ENCODE data around the gene SPIB.

The SPIB gene

DNA sequence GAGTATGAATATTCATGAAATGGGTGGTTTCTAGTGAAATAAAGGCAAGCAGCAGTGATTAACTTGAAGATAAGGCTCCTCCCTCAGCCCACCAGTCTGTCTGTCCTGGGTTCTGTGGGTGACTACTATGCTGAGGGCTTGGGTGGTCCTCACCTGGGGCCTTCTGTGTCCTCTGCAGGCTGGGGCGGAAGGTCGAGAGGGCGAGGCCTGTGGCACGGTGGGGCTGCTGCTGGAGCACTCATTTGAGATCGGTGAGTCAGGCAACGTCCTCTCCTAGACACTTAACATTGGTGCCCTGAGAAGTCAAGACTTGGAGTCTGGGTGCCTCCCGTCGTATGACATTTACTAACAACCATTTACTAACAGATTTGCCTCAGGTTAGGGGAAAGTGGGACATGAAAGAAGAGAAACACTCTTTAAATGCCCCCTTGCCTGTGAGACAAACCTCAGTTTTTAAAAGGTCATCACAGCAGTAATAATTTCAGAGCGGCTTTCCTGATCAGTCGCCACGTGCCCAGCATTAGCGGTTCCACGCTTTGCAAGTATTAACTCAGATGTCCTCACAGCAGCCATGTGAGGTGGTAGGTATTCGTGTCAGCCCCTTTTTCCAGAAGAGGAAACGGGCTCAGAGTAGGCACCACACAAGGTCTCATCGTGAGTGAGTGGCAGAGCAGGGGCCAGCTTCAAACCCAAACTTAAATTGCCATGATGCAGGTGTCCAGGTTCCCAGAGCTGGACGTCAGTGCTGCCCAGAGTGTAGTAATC lies 59.2 kb downstream of the SPIB start:
- H3K4me3 ChIP-seq (ENCODE audit: low read depth, low read length), result no peak overlapping the region
- TF ChIP-seq, protein P1, sequence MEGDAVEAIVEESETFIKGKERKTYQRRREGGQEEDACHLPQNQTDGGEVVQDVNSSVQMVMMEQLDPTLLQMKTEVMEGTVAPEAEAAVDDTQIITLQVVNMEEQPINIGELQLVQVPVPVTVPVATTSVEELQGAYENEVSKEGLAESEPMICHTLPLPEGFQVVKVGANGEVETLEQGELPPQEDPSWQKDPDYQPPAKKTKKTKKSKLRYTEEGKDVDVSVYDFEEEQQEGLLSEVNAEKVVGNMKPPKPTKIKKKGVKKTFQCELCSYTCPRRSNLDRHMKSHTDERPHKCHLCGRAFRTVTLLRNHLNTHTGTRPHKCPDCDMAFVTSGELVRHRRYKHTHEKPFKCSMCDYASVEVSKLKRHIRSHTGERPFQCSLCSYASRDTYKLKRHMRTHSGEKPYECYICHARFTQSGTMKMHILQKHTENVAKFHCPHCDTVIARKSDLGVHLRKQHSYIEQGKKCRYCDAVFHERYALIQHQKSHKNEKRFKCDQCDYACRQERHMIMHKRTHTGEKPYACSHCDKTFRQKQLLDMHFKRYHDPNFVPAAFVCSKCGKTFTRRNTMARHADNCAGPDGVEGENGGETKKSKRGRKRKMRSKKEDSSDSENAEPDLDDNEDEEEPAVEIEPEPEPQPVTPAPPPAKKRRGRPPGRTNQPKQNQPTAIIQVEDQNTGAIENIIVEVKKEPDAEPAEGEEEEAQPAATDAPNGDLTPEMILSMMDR (IDR thresholded peaks at IDR 0.05; ENCODE audit: insufficient read depth, low read depth, low read length, missing control alignments), result no peak
- DNase-seq (ENCODE audit: low read depth), result no peak

DNA sequence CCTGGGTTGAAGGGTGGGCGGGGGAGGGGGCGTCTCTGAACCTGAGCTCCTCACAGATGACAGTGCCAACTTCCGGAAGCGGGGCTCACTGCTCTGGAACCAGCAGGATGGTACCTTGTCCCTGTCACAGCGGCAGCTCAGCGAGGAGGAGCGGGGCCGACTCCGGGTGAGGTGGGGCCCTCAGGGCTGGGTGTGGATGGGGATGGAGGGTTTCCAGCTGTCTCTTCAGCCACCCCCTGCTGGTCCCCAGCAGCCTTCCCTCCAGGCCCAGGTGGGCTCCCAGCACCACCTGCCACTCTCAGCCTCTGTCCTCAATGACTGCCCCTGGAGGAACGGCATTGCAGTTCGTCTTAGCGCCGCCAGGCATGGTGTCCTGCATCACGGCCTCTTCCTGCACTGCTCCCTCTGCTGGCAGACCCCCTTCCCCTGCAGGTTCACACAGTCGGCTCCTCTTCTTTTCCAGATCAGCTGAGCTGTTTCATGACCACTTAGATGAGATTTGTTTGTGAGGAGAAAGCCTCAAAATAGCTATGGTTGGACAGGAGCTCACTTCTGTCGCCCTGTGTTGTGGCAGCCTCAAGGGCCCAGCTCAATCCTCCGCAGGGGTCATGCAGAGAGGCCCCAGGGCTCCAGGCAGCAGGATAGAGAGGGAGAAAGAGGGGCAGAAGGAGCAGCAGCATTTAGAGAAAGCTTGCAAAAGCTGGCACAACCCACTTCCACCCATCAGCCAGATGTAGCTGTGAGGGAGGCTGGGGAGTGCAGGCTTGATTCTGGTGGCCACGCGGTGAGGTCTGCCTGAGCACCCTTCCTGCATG lies 60.4 kb downstream of the SPIB start:
- no peak overlapping the region for H3K4me3 ChIP-seq (ENCODE audit: low read depth, low read length)
- DNase-seq (ENCODE audit: low read depth), result peak; percentile 20
- TF ChIP-seq, protein P1 (IDR thresholded peaks at IDR 0.05; ENCODE audit: insufficient read depth, low read depth, low read length, missing control alignments), result peak; percentile 23

DNA sequence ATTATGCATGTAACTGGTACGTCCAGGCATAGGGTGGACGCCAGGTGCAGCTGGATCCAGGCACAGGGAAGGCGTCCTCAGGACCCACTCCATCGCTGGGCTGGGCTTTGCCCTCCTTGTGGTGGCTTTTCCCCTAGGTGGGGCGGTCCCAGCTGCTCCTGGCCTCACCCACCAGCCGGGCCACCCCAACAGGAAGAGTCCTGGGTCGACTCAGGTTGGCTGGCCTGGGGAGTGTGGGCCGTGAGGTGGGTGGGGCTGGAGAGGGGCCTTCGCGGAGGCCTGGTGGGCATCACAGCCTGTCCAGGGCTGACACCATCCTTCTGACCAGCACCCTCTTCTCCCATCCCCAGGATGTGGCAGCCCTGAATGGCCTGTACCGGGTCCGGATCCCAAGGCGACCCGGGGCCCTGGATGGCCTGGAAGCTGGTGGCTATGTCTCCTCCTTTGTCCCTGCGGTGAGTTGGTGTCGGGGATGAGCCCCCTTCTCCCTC lies 61.1 kb downstream of the SPIB start:
- TF ChIP-seq, protein P1 (IDR thresholded peaks at IDR 0.05; ENCODE audit: insufficient read depth, low read depth, low read length, missing control alignments), result no peak
- H3K4me3 ChIP-seq (ENCODE audit: low read depth, low read length), result no peak overlapping the region
- DNase-seq (ENCODE audit: low read depth), result no peak

DNA sequence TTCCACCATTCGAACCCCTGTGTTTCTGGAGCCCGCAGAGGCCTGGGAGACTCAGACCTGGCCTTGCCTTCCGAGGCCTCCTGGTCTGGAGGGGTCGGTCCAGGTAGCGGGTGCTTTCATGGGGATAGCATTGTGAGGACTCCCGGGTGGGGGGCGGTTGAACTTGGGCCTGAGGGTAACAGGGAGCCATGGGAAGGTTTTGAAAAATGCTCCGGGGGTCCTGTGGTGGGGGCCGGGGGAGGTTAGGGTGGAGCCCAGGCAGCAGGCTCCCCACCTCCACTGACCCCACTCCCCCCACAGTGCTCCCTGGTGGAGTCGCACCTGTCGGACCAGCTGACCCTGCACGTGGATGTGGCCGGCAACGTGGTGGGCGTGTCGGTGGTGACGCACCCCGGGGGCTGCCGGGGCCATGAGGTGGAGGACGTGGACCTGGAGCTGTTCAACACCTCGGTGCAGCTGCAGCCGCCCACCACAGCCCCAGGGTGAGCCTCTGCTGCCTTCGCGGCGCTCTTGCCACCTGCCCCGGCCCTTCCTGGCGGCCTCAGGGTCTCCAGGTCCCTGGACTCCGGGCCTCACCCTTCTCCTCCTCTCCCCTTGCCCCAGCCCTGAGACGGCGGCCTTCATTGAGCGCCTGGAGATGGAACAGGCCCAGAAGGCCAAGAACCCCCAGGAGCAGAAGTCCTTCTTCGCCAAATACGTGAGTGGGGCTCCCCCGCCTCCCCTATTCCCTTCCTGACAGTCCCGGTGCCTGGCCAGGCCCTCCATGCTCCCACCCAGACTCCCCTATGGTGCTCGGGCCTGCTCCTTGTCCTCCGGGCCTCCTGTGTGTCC lies 61.8 kb downstream of the SPIB start:
- TF ChIP-seq, protein P1 (IDR thresholded peaks at IDR 0.05; ENCODE audit: insufficient read depth, low read depth, low read length, missing control alignments), result no peak
- DNase-seq (ENCODE audit: low read depth), result no peak
- H3K4me3 ChIP-seq (ENCODE audit: low read depth, low read length), result no peak overlapping the region

Measured in GM12865 (cell line).